ENCODE measurements around the gene AIF1L.

DNA sequence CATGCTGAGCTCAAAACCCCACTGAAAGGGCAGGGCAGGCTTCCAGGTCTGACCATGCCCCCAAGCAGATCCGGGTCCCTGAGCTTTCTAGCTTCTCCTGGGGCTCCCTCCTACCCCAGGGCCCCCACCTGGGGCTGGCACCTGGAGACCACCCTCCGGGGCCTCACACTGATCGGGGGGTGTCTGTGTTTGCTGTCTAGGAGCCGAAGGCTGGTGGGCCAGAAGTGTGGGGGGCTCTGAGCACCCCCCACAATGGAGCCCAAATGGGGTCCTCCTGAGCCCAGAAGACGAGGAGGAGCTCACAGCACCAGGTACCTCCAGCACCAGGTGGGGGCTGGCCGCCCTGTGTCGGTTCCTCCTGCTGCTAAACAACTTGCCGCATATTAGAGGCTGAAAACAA is 47.5 kb upstream of the AIF1L start:
- TF ChIP-seq, protein P1, sequence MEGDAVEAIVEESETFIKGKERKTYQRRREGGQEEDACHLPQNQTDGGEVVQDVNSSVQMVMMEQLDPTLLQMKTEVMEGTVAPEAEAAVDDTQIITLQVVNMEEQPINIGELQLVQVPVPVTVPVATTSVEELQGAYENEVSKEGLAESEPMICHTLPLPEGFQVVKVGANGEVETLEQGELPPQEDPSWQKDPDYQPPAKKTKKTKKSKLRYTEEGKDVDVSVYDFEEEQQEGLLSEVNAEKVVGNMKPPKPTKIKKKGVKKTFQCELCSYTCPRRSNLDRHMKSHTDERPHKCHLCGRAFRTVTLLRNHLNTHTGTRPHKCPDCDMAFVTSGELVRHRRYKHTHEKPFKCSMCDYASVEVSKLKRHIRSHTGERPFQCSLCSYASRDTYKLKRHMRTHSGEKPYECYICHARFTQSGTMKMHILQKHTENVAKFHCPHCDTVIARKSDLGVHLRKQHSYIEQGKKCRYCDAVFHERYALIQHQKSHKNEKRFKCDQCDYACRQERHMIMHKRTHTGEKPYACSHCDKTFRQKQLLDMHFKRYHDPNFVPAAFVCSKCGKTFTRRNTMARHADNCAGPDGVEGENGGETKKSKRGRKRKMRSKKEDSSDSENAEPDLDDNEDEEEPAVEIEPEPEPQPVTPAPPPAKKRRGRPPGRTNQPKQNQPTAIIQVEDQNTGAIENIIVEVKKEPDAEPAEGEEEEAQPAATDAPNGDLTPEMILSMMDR (IDR thresholded peaks at IDR 0.05), result no peak
- TF ChIP-seq POLR2A (IDR thresholded peaks at IDR 0.05), result no peak
